Stimulated activated CD4-positive, alpha-beta T cell treated with anti-CD3 and anti-CD28 coated beads, Interleukin-1b, Interleukin-23, amount 100 ng/mL, for 1 hour (primary cell): ENCODE results near the gene SEC23A.
"Not testable (repeated sequence)": the region's sequence is repeated elsewhere in the genome, so short reads cannot be mapped to it uniquely, and the experiment has no call there.

Experiments
- DNase-seq, 2 donors: peaks; one replicate each; pipeline ENCODE4 v3.0.0-alpha.2; 2020; ENCODE audit warnings: low read depth in 2 of 2

SEC23A gene

DNA sequence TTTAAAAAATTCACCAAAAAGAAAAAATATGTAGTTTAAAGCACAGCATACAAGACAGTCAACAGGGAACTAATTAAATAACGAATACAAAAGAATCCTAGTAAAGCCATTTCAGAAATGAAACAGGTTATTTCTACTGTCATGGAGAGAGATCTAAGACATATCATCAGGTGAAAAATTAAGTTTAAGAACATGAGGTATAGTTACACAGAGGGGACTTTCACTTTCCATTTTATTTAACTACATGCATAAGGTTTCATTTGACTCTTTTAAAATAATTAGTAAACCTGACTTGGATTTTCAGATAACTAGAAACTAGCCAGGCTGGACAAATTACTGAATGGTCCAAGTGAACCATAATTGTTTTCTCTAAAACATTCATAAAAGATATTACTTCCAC lies 11.3 kb downstream of the SEC23A start:
- DNase-seq: no peak

GRCh38 chr14:39090548-39091111 lies 12.4 kb downstream of the SEC23A start:
- DNase-seq: no peak

- no peak for DNase-seq
These were observed 15.5 kb downstream of the SEC23A start for GRCh38 chr14:39087493-39087892.

DNA sequence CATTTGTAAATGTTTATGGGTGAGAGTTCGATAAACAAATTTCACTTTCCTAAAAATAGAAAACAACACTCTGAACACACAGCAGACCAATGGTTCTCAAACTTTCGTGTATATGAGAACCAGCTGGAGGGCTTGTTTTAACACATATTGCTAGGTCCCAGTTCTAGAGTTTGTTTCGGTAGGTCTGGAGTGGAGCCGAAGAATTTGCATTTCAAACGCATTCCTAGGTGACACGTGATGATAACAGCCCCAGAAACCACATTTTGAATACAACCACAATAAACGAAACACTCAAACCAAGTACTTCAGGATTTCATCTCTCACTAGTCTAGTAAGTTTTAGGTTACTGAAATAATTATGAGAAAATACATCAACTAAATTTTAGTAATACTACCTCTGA lies 17.1 kb downstream of the SEC23A start:
- DNase-seq: no peak

DNA sequence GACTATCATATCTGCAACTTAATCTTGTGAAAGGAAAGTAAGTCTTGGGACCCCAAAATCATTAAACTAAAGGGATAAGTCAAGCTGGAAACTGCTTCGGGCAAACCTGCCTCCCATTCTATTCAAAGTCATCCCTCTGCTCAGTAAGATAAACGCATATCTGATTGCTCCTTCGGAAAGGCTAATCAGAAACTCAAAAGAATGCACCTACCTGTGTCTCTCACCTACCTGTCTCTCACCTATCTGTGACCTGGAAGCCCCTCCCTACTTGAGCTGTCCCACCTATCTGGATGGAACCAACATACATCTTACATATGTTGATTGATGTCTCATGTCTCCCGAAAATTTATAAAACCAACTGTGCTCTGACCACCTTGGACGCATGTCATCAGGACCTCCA lies 19.9 kb downstream of the SEC23A start:
- no peak for DNase-seq

GRCh38 chr14:39080886-39081285 lies 22.1 kb downstream of the SEC23A start:
- DNase-seq: no peak

DNA sequence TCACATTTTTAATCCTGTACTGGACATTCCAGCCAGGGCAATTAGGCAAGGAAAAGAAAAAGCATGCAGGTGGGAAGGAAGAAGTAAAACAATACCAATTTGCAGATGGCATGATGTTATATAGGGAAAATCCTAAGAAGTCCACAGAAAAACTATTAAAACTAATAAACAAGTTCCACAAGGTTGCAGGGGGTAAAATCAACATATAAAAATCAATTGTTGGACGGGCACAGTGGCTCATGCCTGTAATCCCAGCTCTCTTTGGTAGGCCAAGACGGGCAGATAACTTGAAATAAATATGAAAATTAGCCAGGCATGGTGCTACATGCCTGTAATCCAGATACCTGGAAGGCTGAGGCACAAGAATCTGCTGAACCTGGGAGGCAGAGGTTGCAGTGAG lies 31.9 kb downstream of the SEC23A start:
- no peak for DNase-seq

DNA sequence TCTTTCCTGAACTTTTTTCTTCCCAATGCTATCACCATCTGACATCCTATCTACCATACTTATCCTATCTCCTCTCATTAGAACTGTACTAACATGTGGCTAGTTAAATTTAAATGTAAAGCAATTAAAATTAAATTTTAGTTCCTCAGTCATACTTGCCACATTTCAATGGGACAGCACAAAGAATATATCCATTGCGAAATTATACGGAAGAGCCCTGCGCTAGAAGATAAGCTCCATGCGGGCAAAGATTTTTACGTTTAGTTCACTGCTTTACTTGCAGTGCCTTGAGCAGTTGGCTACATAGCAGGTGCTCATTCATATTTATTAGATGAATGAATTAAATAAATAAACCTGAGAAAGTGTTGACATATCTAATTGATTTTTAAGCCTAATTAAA lies 33.1 kb downstream of the SEC23A start:
- DNase-seq: no peak

GRCh38 chr14:39069169-39069805 lies 33.7 kb downstream of the SEC23A start:
- DNase-seq: not testable (repeated sequence)

DNA sequence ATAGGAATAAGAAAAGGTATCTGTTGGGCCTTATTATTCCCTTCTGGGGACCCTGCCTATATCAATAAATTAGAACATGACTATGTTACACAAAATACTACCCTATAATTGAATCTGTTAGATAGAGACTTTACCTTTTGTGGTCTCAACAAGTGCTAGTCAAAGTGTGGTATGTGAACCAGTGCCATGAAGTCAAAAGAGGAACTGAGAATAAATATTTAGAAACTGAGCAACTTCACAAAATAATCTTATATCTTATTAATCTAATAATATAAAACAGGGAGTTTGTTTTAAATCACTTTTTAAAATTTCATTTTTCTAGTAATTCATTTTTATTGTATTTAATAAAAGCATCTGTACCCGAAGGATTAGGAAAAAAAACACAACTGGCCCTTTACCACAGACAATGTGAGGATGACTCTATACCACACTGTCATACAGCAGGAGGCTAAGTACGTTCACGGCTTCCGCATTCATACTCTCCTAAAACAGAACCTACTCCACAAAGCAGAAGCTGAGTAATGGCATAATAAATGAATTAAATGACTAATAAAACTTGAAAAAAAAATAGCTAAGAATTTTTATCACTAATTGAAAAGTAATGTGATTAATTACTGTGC lies 42.1 kb downstream of the SEC23A start:
- DNase-seq: no peak

DNA sequence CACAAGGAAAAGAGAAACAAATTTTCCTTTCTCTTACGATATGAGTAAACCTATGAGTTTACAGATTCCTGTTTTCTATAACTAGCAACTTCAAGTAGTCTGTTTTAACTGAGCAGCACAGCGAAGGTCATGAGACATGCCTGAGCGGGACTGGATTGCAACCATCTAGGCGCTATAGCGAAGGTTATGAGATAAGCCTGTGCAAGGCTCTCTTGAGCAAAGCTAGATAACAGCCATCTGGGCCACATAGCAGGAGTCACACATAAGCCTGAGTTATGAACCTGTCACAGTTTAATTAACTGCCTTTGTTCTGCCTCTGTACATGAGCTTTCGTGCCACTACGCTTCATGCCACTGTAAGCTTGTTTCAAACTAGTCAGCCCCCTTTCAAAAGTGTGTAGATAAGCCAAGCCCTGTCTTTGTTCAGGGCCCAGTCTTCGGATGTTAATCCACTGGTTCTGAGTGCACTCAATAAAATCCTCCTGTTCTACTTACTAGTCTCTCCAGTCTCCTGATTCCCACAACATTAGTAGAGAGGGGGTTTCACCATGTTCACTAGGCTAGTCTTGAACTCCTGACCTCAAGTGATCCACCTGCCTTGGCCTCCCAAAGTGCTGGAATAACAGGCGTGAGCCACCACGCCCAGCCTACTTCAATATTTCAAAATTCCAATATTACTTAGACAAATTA lies 47.1 kb downstream of the SEC23A start:
- DNase-seq: no peak

DNA sequence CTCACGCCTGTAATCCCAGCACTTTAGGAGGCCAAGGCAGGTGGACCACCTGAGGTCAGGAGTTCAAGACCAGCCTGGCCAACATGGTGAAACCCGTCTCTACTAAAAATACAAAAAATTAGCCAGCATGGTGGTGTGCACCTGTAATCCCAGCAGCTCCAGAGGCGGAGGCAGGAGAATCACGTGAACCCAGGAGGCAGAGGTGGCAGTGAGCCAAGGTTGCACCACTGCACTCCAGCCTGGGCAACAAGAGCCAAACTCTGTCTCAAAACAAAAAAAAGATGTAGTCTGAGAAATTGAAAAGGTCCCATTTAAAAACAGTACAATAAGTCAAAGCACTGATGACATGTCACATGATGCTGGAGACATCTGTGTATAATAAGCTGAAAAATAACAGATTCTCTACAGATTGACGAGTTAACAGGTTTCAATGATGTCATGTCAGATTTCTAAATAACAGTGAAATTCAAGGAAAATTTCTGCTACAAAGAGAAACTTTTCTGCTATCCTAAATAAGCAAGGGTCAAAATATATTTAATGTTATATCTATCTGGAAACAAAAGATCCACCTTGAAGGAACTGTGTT lies 50.1 kb downstream of the SEC23A start:
- DNase-seq: not testable (repeated sequence)

GRCh38 chr14:39050389-39050788 lies 52.6 kb downstream of the SEC23A start:
- no peak for DNase-seq

DNA sequence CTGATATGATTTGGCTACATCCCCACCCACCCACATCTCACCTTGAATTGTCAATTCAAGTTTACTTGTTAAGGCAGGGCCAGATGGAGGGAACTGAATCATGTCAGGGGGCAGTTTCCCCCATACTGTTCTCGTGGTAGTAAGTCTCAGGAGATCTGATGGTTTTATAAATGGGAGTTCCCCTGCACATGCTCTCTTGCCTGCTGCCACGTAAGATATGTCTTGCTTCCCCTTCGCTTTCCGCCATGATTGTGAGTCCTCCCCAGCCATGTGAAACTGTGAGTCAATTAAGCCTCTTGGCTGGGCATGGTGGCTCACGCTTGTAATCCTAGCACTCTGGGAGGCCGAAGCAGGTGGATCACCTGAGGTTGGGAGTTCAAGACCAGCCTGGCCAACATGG lies 57.1 kb downstream of the SEC23A start:
- not testable (repeated sequence) for DNase-seq

DNA sequence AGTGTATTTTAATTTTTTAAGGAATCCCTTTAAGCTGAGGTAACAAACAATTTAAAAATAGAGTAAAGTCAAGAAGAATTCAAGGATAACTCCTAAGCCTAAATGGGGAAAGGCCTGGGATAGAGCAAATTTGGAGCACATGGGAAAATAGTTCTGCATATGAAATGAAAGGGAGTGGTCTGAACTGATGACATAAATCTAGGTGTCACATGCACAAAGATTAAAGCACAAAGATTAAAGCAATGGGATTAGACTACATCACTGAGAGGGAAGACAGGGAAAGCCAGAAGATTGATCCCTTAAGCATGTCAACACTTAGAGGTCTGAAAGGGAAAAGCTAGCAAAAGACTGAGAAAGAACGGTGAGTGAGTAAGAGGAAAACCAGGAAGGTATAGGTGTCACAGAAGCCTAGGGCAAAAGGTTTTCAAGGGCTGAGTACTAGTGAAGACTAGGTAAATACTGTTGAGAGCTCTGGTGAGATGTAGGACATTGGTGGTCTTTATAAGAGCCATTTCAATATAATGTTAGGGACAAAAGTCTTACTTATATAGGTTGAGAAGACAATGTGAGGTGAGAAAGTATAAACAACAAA lies 59.6 kb downstream of the SEC23A start:
- no peak for DNase-seq

DNA sequence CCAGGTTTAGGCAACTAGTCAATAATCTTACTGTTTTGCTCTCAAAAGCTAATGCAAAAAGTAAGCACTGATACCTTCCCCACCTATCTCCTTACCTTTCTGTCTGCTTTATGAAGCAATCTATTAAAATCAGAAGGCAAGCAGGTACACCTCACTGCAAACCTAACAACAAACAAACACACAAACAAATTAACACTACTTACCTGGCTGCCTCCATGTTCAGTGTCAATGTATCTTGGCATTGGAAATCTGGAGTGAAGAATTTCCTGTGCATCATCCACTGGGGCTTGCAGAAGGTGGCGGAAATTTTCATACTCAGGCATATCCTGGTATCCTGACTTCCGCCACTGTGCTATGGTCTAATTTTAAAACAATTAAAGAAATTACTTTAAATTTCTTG lies 62.5 kb downstream of the SEC23A start:
- no peak for DNase-seq

DNA sequence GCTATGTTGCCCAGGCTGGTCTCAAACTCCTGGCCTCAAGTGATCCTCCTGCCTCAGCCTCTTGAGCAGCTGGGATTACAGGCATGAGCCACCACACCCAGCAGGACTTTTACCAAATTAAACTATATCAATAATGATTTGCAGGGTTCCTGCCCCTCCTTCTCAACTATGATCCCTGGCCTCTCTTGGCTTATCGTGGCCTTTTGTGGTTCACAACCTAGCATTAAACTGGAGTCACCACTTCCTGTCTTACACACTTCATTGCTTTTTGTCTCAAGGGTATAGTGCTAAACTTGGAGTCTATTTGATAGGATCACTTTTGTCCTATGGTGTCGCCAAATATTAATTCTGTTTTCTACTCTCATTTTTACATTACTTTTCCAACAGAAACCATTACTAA lies 64.5 kb downstream of the SEC23A start:
- no peak for DNase-seq

DNA sequence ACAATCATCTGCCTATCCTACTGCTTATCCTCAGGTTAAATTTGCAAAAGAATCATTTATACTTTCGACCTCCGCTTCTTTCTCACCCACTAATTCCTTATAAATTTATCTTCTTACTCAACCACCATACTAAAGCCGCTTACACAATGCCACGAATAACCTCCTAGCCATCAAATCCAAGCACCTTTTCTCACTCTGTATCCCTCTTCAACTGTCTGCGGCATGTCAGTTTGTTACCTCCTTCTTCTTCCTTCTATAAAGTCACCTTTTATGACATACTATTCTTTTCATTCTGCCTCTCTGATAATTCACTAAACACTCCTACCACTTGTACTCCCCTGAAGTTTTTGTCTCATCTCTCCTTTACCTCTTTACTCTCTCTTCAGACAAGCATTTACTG lies 66.3 kb downstream of the SEC23A start:
- no peak for DNase-seq

DNA sequence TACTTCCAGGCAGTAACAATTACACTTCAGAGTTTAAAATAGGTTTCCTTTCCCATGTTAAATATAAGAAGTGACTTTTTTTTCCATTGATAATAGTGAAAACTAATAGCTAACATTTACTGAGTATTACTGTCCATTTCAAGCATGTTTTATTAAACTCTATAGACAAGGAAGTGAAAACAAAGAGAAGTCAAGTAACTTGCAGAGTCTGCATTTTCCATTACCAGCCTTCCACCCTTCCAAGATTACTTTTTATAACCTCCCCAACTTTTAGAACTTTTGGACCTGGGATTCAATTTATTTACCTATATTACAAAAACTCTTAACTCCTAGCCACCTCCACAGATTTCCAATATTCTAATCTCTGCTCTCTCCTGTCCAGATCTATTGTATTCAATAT lies 67.7 kb downstream of the SEC23A start:
- DNase-seq: no peak

DNA sequence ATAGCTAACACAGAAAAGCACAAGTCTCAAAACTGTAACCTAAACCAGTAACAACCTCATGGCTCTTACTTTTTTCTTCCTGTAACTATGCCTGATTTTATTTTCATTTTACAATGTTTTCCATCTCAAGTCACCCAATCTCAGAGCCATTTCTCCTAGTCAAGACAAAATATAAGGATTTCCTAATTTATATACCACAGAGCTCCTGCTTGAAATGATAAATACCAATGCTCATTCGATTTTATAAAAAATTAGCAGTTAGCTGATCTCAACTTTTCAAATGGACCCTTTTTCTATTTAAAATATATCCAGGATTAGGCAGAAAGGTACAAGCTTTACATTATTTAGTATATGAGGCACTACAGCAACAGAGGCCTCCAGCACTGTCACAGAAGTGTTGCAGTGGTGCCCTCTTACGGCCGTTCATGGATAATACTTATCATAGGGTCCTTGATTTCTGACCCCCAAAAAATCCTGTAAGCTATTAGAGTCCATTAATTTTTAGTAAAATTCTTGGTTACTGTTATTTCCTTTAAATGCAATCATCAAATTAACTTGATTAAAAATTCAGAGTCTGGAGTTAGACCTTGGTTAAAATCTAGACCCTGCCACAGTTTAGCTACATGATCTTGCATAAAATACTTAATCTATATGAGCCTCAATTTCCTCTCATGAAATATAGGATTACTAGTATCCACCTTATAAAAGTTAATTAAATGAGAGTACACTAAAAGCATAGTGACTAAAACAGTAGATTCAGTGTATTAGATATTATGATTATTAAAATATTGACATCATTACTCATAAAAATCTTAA lies 68.3 kb downstream of the SEC23A start:
- no peak for DNase-seq

DNA sequence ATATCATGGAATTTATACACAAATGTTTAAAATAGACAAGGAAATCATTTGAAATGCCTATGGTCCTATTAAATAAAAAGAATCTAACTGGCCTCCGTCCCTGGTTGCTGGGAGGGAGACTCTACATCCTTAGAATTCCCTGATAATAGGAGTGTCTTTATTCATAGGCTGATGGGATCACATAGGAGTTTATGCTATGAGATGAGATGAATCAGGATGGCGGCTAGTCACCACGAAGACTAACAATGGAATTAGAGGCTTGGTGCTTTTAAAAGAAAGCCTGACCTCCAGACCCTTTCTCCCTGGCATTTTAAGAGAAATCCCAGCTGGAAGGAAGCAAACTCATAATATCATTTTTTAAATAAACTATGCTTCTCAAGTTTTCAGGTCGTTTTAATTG lies 69.7 kb downstream of the SEC23A start:
- DNase-seq: no peak
